Melanocyte of skin (primary cell): ENCODE data around the gene C1QTNF2. TPM values are rescaled to one million over a fixed set of nuclear protein-coding genes. Genes with fewer than 3 reads are reported as not detected.

ENCODE experiments used
- small RNA-seq, 2 donors: library from RNA; depleted of rRNA; stranded (forward); fragments of <200 nt; gene quantifications; one replicate each; pipeline ENCODE3, GENCODE V24; 2012
- total RNA-seq, 2 donors: library from RNA; depleted of rRNA; stranded (reverse); fragments of >200 nt; gene quantifications; 2 replicates each; pipeline ENCODE4 v1.2.3, GENCODE V29; 2012

The C1QTNF2 gene
- 1 to 10 TPM in 1 of 2 donors, under 1 TPM in 1; 0.34 to 1.3 TPM for total RNA-seq

GRCh38 chr5:160369990-160370712, at the start of gene C1QTNF2:
C1QTNF2 (minus strand) TSS chr5:160370626; CDS start chr5:160355011, 15,615 bp downstream.

GRCh38 chr5:160418561-160419457, 48.4 kb upstream of the C1QTNF2 start, which contains the start of gene SLU7:
SLU7 (minus strand) TSS chr5:160419081; CDS start chr5:160415294, 3,787 bp downstream.

GRCh38 chr5:160399402-160400353, 29.3 kb upstream of the C1QTNF2 start, which contains the start of gene FAM200C:
FAM200C (minus strand) TSS chr5:160400054; CDS start chr5:160395490, 4,564 bp downstream.

GRCh38 chr5:160312134-160312959, 58.1 kb downstream of the C1QTNF2 start, which contains the start of gene CCNJL:
CCNJL (minus strand) TSS chr5:160312564; CDS start chr5:160311923, 641 bp downstream.

Small RNA genes within 50 kb of the gene (small RNA-seq; reads per million reads assigned to genes)
- gene AC112191.3 = 0 reads per million in 2 donors

Other genes with a start within 250 kb of the C1QTNF2 start
- gene FABP6, start 141.1 kb downstream of the C1QTNF2 start, total RNA-seq = not detected
- gene CCNJL, start 58.1 kb downstream of the C1QTNF2 start, total RNA-seq = 1 to 10 TPM; 4.5 to 8.7 TPM
- 1 to 10 TPM; 6.2 to 7.0 TPM for gene FAM200C, start 29.4 kb upstream of the C1QTNF2 start, total RNA-seq
- 10 to 100 TPM; 46.1 to 54.9 TPM for gene SLU7, start 48.5 kb upstream of the C1QTNF2 start, total RNA-seq
- gene PTTG1, start 51.2 kb upstream of the C1QTNF2 start, total RNA-seq = 100 to 1,000 TPM; 371 to 547 TPM